ENCODE data around the gene KREMEN1.

- no peak for TF ChIP-seq RXRA (IDR thresholded peaks at IDR 0.05; ENCODE audit: borderline replicate concordance, low read depth)
- no peak for TF ChIP-seq CTCF (IDR thresholded peaks at IDR 0.05)
- TF ChIP-seq ZBTB33 (IDR thresholded peaks at IDR 0.05; ENCODE audit: borderline replicate concordance, low read depth): no peak
- no peak for TF ChIP-seq TAF1 (IDR thresholded peaks at IDR 0.05; ENCODE audit: borderline replicate concordance, low read depth, low read length)
- no peak for TF ChIP-seq MXI1 (IDR thresholded peaks at IDR 0.05; ENCODE audit: low read depth, low read length)
- TF ChIP-seq TCF12 (IDR thresholded peaks at IDR 0.05): no peak
- TF ChIP-seq SIN3A (IDR thresholded peaks at IDR 0.05; ENCODE audit: borderline replicate concordance, low read depth, low read length): no peak
- no peak for TF ChIP-seq SMC3 (IDR thresholded peaks at IDR 0.05; ENCODE audit: low read depth, low read length)
These were observed 61.6 kb downstream of the KREMEN1 start for GRCh38 chr22:29134448-29134847.
